Femur (tissue), 1 donor: ENCODE data around the gene C6orf62.
"Not testable (repeated sequence)": the region's sequence is repeated elsewhere in the genome, so short reads cannot be mapped to it uniquely, and the experiment has no call there.

Source experiments
- DNase-seq: peaks from one replicate; pipeline ENCODE4 v3.0.0-alpha.2; 2017

Gene C6orf62

GRCh38 chr6:24719125-24719971 lies at the start of gene C6orf62:
Gene C6orf62, minus strand, starts transcription at chr6:24719154. Its CDS starts 486 bp downstream, at chr6:24718668.
- DNase-seq: peak; percentile 42

- no peak for DNase-seq
These were observed 49.4 kb upstream of the C6orf62 start for GRCh38 chr6:24768361-24768760.

DNA sequence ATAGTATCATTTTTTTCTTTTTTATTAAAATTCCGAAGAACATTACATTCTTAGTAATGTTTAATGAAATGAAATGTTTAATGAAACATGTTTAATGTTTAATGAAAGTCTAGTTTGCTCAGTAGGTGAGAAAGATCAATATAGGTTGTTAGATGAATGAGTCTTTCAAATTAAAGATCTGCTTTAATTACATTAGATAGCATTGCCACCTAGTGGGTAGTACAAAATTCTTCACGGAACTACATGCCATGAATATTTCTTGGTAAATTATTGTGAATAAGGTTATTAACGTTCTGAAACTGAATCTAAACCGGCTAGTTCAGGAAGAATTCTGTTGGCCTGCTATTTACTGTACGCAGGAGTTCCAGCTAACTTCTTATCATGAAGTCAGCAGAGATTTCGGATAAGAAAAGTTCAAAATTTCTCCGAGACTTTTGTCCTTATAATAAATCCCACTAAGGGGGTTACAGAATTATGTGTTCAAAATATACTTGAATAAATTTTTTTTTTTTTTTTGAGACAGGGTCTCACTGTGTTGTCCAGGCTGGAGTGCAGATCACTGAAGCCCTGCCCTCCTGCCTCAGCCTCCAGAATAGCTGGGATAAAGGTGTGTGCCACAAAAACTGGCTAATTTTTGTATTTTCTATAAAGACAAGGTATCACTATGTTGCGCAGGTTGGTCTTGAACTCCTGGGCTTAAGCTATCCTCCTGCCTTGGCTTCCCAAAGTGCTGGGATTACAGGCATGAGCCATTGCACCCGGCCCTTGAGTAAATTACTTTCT lies 47.9 kb upstream of the C6orf62 start:
- DNase-seq: no peak

DNA sequence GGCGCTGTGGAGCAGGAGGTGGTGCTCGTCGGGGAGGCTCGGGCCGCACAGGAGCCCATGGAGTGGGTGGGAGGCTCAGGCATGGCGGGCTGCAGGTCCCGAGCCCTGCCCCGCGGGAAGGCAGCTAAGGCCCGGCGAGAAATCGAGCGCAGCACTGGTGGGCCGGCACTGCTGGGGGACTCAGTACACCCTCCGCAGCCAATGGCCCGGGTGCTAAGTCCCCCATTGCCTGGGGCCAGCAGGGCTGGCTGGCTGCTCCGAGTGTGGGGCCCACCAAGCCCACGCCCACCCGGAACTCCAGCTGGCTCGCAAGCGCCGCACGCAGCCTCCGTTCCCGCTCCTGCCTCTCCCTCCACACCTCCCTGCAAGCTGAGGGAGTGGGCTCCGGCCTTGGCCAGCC lies 47.0 kb upstream of the C6orf62 start:
- not testable (repeated sequence) for DNase-seq

DNA sequence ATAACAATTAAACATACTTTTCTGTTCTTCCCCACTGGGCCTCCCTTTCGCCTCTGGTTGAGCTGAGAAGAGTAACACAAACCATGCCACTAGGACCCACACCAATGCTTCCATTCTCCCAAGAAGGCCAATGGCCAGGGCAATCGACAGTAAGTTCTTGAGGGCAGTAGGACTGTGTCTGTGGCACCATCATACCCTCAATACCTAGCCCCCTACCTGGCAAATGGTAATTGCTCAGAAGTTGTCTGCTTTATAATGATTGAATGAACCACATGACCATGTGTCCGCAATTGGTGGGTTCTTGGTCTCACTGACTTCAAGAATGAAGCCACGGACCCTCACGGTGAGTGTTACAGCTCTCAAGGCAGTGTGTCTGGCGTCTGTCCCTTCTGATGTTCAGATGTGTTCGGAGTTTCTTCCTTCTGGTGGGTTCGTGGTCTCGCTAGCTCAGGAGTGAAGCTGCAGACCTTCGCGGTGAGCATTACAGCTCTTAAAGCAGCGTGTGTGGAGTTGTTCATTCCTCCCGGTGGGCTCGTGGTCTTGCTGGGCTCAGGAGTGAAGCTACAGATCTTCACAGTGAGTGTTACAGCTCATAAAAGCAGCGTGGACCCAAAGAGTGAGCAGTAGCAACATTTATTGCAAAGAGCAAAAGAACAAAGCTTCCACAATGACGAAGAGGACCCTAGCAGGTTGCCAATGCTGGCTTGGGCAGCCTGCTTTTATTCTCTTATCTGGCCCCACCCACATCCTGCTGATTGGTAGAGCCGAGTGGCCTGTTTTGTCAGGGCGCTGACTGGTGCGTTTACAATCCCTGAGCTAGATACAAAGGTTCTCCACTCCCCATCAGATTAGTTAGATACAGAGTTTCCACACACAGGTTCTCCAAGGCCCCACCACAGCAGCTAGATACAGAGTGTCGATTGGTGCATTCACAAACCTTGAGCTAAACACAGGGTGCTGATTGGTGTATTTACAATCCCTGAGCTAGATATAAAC lies 46.2 kb upstream of the C6orf62 start:
- not testable (repeated sequence) for DNase-seq

GRCh38 chr6:24763578-24763977 lies 44.6 kb upstream of the C6orf62 start:
- no peak for DNase-seq

GRCh38 chr6:24761851-24762250 lies 42.9 kb upstream of the C6orf62 start:
- no peak for DNase-seq

DNA sequence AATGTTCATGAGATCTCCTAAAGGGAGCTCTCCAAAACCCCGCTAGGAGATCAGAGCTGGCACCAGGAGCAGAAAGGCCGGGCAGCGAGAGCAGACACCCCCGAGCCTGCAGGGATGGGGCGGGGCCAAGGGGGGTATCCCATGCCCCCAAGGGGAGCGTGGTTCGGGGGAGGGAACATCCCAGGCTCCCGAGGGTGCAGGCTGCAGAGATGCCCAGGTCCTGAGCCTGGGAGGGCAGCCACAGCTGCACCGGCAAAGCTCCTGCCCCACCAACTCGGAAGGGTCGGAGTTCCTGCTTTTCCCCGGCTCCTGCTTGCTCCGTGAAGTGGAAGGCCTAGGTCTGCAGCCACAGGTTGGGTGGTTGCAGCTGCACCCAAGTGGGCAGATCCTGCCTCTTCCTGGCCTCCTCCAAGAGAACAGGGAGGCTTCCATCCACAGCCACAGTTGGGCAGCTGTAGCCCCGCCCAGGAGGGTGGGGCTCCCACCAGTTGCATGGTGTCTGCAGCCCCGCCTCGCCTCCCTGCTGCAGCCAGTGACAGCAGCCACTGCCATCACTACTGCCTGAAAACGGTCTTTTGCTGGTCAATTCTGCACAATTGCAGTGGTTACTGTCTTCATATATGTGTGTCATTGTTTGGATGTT lies 42.4 kb upstream of the C6orf62 start:
- DNase-seq: no peak

- no peak for DNase-seq
These were observed 41.3 kb upstream of the C6orf62 start for GRCh38 chr6:24760210-24760609.

DNA sequence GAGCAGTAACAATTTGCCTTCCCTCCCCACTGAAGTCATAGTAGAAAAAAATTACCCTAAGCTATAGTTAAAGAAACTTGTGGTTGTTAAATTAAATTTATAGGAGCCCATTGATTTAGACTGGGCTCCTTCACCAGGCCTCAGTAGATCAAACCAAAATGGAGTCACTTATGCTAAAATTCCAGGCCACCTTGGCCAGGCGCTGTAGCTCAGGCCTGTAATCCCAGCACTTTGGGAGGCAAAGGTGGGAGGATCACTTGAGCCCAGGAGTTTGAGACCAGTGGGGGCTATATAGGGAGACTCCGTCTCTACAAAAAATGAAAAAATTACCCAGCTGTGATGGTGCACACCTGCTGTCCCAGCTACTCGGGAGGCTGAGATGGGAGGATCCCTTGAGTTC lies 40.8 kb upstream of the C6orf62 start:
- no peak for DNase-seq

GRCh38 chr6:24757611-24758010 lies 38.7 kb upstream of the C6orf62 start:
- DNase-seq: no peak

- DNase-seq: no peak
These were observed 36.3 kb upstream of the C6orf62 start for GRCh38 chr6:24755279-24755678.

- not testable (repeated sequence) for DNase-seq
These were observed 35.4 kb upstream of the C6orf62 start for GRCh38 chr6:24754378-24754777.

DNA sequence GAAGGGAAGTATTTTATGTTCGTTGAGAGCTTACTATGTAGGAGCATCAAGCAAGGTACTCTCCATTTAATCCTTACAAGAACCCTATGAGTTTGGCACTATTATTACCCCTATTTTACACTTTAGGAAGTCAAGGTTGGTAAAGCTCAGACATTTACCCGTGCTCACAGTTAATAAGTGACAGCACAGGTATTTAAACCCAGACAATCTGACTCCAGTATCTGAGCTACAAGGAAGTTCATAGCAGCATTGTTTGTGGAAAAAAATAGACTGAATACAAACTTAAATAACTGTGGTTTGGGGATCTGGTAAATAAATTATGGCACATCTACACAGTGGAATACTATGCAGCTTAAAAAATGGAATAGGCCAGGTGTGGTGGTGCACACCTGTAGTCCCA lies 34.6 kb upstream of the C6orf62 start:
- DNase-seq: no peak

DNA sequence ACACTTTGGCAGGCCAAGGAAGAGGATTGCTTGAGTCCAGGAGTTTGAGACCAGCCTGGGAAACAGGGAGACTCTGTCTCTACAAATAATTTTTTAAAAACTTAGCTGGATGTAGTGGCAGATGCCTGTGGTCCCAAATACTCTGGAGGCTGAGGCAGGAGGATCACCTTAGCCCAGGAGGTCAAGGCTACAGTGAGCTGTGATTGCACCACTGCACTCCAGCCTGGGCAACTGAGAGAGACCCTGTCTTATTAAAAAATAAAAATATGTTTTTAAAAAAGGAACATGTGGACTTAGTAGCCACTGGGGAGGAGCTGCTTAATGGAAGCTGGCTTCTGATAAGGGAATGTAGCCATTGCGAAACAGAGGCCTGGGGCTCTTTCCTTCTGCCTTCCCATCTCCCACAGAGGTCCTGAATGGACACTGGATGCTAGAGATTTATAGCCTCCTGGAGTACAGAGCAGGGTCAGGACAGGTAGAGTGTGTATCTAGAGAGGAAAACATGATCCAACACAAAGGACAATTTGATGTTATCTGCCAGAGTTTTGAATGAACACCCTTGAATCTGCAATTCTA lies 34.1 kb upstream of the C6orf62 start:
- no peak for DNase-seq

DNA sequence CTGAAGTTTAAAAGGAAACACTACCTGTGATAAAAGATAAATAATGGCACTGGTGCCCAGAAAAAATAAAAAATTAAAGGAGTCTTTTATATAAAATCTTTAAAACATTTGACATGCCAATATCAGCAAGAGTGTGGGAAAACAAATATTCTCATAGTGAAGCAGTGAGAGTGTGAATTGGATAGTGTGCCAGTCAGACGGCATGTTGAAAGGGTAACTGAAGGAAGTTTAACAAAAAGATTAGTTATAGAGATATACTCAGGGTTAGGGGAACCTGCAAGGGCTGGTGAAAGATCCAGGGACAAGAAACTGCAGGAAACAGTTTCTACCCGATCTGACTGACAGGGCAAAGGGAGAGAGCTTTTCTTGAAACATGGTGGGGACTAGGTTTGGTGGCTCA lies 33.5 kb upstream of the C6orf62 start:
- DNase-seq: no peak

GRCh38 chr6:24750878-24751277 lies 31.9 kb upstream of the C6orf62 start:
- DNase-seq: not testable (repeated sequence)

DNA sequence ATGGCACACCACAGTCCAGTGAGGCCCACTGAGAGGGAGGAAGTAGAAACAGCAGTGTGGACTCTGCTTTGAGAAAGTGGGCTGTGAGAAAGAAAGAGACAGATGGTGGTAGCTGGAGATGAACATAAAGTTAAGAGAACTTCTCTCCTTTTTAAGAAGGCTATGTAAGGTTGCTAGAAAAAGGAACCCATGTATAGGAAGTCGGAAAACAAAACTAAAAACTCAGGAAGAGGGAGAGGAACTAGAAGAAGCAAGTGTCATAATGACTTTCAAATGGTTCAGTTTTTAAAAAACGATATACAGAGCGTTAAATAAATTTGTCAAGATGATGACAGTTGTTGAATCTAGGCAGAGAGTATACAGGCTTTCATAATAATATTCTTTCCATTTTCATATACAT lies 30.3 kb upstream of the C6orf62 start:
- no peak for DNase-seq

DNA sequence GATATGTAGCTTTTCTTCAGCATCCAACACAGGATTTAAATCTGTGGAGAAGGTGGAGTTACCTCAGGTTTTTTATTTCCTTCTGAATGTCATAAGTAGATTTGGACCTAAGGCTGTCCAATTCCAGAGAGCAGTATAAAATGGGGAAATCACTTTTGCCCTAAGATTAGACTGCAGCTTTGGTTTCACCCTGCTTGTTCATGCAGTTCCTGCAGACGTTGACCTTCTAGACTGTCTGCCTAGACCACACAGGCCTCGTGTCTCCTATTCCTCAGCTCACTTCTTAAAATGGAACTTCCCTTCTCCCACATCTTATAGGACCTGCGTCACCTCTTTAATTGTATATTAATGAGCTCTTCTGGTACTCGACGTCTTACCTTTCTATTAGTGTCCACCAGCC lies 26.0 kb upstream of the C6orf62 start:
- no peak for DNase-seq

GRCh38 chr6:24743944-24744335 lies 25.0 kb upstream of the C6orf62 start:
- no peak for DNase-seq

GRCh38 chr6:24743265-24743943 lies 24.4 kb upstream of the C6orf62 start:
- no peak for DNase-seq
